Testis (tissue), 2 donors: Measurements from ENCODE around the gene HEATR5B.

Experiments used
- POLR2A ChIP-seq: fragments of 450-650 bp; IDR thresholded peaks from one replicate; pipeline ENCODE4 v1.6.1; 2017; ENCODE audit warnings: antibody characterized with exemption, mild to moderate bottlenecking, moderate library complexity
- TF ChIP-seq, protein P1 (sequence below), 3 experiments: fragments of 450-650 bp in 2 of 3; fragments of 200-600 bp in 1 of 3; sonication (generic) in 1 of 3; IDR thresholded peaks; one replicate each; pipeline ENCODE4 v1.5.1; 2016 to 2019; ENCODE audit warnings: antibody characterized with exemption in 3 of 3, mild to moderate bottlenecking in 2 of 3, moderate library complexity in 1 of 3

GRCh38 chr2:36963734-36964133 is 120.4 kb downstream of the HEATR5B start:
- TF ChIP-seq, protein P1, sequence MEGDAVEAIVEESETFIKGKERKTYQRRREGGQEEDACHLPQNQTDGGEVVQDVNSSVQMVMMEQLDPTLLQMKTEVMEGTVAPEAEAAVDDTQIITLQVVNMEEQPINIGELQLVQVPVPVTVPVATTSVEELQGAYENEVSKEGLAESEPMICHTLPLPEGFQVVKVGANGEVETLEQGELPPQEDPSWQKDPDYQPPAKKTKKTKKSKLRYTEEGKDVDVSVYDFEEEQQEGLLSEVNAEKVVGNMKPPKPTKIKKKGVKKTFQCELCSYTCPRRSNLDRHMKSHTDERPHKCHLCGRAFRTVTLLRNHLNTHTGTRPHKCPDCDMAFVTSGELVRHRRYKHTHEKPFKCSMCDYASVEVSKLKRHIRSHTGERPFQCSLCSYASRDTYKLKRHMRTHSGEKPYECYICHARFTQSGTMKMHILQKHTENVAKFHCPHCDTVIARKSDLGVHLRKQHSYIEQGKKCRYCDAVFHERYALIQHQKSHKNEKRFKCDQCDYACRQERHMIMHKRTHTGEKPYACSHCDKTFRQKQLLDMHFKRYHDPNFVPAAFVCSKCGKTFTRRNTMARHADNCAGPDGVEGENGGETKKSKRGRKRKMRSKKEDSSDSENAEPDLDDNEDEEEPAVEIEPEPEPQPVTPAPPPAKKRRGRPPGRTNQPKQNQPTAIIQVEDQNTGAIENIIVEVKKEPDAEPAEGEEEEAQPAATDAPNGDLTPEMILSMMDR (IDR thresholded peaks at IDR 0.05): no peak
- no peak for TF ChIP-seq POLR2A
